ENCODE results near the gene ZNF488.

The ZNF488 gene

GRCh38 chr10:47365431-47366180 is 18.5 kb downstream of the ZNF488 start:
- no peak for DNase-seq

GRCh38 chr10:47364911-47365310 is 19.2 kb downstream of the ZNF488 start:
- no peak for DNase-seq

- DNase-seq: no peak
Observed at GRCh38 chr10:47364366-47364765, 19.7 kb downstream of the ZNF488 start.

DNA sequence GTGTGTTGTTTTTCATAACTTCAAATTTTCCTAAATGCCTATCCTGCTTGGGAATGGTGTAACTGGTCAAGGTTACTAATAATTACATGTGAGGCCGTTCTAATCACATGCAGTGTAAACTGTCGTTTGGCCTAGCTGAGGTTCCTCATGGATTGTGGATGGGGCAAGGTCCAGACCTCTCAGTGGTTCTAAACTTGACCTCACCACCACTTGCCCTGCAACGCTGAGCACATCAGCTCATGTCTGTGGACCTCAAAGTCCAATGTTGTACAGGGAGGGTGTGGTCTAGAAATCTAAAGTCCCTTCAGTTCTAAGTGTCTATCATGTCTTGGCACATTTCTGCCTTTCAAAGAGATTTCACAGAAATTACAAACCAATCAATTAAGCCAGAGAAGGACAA is 20.3 kb downstream of the ZNF488 start:
- DNase-seq: no peak

DNA sequence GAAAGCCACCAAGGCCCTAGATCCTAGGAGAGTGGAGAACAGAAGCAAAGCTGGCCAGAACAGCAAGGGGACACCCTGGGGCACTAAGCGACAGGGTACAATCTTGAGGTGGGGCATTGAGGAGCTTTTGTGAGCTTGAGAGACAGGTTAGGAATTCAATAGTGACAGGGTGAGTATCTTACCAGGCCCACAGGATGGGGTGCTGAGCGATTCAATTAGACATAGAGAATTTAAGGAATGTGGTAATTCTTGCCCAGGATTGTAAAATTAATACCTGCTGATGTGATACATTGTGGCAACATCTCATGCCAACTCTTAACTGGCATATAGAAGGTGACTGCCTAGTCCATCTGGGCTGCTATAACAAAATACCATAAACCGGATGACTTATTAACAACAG is 21.9 kb downstream of the ZNF488 start:
- DNase-seq: no peak

DNA sequence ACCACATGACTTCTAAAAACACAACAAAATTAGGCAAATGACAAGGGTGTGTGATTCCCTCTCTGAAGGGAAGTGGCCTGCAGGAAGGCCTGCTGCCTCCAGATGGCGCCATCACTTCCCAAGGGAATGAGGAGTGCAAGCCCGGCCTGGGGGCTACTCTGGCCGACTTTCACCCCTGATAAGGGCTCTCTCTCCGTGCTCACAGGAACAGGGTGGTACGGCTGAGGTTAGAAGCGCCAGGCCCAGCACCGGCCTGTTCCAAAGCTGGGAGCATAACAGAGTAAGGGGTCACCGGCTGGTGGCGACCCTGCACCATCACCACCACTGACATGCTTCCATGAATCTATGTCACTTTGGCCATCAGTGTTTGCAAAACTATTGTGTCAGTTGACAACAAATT is 22.8 kb downstream of the ZNF488 start:
- DNase-seq: no peak

- no peak for DNase-seq
Observed at GRCh38 chr10:47360419-47361040, 23.6 kb downstream of the ZNF488 start.

GRCh38 chr10:47359626-47360418 is 24.3 kb downstream of the ZNF488 start:
- DNase-seq: no peak

GRCh38 chr10:47359101-47359500 is 25.0 kb downstream of the ZNF488 start:
- DNase-seq: no peak

GRCh38 chr10:47358457-47358856 is 25.6 kb downstream of the ZNF488 start:
- DNase-seq: no peak

DNA sequence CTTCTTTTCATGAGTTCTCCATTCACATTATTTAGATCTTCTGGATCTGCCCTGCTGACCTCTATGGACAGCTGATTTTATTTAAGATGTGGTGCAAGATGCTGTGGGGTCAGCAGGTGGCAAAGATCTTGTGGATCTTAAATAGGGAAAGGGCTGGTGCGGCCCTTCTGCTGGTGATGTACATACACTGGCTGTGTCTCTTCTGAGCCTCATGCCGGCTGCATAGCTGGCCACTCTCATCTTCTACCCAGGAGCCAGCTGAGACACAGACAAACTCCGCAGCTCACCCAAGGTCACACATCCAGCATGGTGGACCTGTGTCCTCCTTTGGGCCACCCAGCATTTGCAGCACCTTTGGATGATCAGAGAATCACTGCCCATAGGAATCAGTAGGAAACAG is 26.2 kb downstream of the ZNF488 start:
- DNase-seq: no peak

DNA sequence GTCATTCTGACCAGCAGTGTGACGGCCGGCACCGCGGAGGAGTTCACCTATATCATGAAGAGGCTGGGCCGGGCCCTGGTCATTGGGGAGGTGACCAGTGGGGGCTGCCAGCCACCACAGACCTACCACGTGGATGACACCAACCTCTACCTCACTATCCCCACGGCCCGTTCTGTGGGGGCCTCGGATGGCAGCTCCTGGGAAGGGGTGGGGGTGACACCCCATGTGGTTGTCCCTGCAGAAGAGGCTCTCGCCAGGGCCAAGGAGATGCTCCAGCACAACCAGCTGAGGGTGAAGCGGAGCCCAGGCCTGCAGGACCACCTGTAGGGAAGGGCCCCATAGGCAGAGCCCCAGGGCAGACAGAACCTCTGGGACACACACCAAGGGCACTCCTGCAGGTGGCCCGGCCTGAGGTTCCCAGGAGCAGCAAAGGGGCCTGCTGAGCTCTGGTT is 26.9 kb downstream of the ZNF488 start:
- no peak for DNase-seq

- DNase-seq: no peak
Observed at GRCh38 chr10:47356708-47357107, 27.4 kb downstream of the ZNF488 start.

GRCh38 chr10:47354900-47355299 is 29.2 kb downstream of the ZNF488 start:
- no peak for DNase-seq

DNA sequence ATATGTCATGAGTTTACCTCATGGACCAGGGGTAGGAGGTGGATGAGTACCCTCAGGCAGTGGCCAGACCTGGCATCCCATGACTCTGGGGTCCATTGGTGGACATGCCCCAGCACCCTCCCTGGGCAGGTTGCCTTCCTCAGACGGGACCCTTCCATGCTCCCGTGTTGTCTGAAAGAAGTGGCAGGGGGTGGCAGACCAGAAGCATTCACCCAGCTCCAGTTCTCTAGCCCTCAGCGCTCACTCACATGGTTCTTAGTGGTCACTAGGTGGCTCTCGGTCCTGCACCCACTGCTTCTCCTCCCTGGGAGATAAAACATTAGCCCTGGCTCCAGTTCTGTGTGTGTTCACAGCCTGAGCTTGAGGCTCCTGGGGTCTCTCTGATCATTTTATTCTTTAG is 29.9 kb downstream of the ZNF488 start:
- DNase-seq: no peak

DNA sequence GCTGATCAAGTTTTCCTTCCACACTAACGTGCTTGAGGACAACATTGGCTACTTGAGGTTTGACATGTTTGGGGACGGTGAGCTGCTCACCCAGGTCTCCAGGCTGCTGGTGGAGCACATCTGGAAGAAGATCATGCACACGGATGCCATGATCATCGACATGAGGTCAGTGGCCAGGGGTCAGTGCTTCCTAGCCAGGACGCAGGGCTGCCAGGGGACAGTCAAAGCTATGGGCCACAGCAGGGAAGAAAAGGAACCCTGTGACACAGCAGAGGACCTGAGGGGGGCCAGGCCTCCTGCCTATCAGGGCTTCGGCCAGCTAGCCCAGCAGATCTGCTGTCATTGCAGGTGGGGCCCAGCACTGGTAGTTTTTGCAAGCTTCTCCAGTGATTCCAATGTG is 30.7 kb downstream of the ZNF488 start:
- no peak for DNase-seq

DNA sequence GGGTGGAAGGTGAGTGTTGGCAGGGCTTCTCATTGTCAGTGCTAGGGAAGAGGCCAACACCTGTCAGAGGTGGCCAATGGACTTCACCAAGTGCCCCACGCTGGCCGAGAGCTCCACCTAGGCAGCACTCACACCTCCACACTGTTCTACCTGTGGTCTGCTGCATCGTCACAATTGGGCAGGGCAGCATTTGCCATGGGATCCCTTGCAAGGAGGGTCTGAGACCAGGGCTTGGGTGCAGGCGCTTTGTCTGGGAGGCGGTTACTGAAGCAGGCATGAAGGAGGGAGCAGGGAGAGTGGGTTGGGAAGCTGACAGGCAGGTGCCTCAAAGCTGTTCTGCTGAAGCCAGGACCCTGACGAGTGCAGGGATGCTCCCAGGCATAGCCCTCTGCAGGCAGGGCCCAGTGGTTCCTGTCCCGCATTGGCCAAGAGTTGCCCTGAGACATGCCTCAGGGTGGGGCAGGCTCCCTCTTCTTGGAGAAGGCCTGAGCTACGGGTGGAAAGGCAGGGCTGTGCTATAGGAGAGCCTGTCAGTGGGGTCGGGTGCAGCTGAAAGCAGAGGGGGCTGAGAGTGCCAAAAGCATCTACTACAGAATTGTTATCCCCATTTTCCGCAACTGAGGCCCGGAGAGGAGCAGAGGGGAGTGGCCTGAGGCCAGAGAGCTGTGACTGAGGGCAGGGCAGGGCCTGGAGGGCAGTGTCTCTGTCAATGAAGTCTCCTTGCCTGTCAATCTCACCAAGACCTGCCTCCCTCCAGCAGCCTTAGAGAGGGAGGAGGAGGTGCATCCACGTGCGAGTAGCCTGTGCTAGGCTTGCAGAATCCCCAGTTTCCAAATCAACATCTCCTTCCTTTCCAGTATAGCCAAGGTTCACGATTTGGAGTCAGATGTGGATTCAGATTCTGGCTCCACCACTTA is 31.9 kb downstream of the ZNF488 start:
- no peak for DNase-seq

- DNase-seq: no peak
Observed at GRCh38 chr10:47350671-47351640, 33.1 kb downstream of the ZNF488 start.

- no peak for DNase-seq
Observed at GRCh38 chr10:47349941-47350371, 34.1 kb downstream of the ZNF488 start.

- DNase-seq: no peak
Observed at GRCh38 chr10:47349516-47349915, 34.6 kb downstream of the ZNF488 start.

DNA sequence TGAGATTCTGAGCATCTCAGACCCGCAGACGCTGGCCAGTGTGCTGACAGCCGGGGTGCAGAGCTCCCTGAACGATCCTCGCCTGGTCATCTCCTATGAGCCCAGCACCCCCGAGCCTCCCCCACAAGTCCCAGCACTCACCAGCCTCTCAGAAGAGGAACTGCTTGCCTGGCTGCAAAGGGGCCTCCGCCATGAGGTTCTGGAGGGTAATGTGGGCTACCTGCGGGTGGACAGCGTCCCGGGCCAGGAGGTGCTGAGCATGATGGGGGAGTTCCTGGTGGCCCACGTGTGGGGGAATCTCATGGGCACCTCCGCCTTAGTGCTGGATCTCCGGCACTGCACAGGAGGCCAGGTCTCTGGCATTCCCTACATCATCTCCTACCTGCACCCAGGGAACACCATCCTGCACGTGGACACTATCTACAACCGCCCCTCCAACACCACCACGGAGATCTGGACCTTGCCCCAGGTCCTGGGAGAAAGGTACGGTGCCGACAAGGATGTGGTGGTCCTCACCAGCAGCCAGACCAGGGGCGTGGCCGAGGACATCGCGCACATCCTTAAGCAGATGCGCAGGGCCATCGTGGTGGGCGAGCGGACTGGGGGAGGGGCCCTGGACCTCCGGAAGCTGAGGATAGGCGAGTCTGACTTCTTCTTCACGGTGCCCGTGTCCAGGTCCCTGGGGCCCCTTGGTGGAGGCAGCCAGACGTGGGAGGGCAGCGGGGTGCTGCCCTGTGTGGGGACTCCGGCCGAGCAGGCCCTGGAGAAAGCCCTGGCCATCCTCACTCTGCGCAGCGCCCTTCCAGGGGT is 35.2 kb downstream of the ZNF488 start:
- DNase-seq: no peak

Data from GDM1 (cell line).